Heart left ventricle (tissue), 13 donors: ENCODE measurements around the gene CARD14.

ENCODE experiments used
- CTCF ChIP-seq, 12 donors: fragments of 200-600 bp; sonication (generic) in 4 of 12; IDR thresholded peaks; one replicate each; pipeline versions ENCODE4 v1.5.0 to v1.8.0; 2018 to 2022; ENCODE audit warnings: antibody characterized with exemption in 12 of 12, mild to moderate bottlenecking in 5 of 12
- POLR2A ChIP-seq, 2 donors: fragments of 450-650 bp; IDR thresholded peaks; one replicate each; pipeline ENCODE4 v1.6.1; 2017; ENCODE audit warnings: antibody characterized with exemption in 2 of 2, mild to moderate bottlenecking in 2 of 2, moderate library complexity in 2 of 2
- donor health status: ischemic (EF 13 %, LVEDD 7.1; RV severe dilation, severe dysfunction).
- donor health status: DM: no; HTN: yes; CAD: no.
- donor health status: DM: no; HTN: no; CAD: no.
- donor health status: ischemic (EF 25% LVEDD 6.9; RV normal size, moderate dysfunction).
- donor health status: ischemic (EF 25% LVEDD 5.7; RV mildly dilated, moderate dysfunction).
- donor health status: ischemic (EF 35%, LVEDD 5.7; RV mildly dilated, moderate dysfunction).
- donor health status: nonischemic (EF 11% LVEDD 7.7; RV severe dilation, severe dysfunction).
- donor health status: DM: yes; HTN: yes; CAD: no.
- donor health status: PGD.
- donor health status: ischemic (EF 29% LVEDD 5.4; RV normal size, mild dysfunction).
- donor health status: nonischemic (EF 23%, LVEDD 6.1; RV moderate dilation, normal function).

GRCh38 chr17:80176757-80177156 lies 6.9 kb downstream of the CARD14 start:
- no peak for TF ChIP-seq CTCF (IDR thresholded peaks at IDR 0.05)
- no peak for TF ChIP-seq POLR2A (IDR thresholded peaks at IDR 0.05)
